Occipital lobe (tissue), 2 donors: Measurements from ENCODE around the gene PTPN6. TPM values are rescaled to one million over a fixed set of nuclear protein-coding genes. Genes with fewer than 3 reads are reported as not detected.

Source experiments
- DNase-seq: peaks from one replicate; lab custom pipeline; 2025; lab: John Stamatoyannopoulos, UW
- total RNA-seq: library from RNA; depleted of rRNA; stranded (reverse); fragments of >200 nt; gene quantifications from one replicate; pipeline ENCODE4 v1.2.3, GENCODE V29; 2014

Gene PTPN6
- total RNA-seq, 1 donor from 2014 or later: 3.1 TPM

- DNase-seq: no peak
Observed at GRCh38 chr12:6968426-6968825, 17.3 kb downstream of the PTPN6 start.

GRCh38 chr12:6970096-6970527 lies 19.0 kb downstream of the PTPN6 start:
- no peak for DNase-seq

GRCh38 chr12:6974180-6974579 lies 23.0 kb downstream of the PTPN6 start:
- no peak for DNase-seq

- no peak for DNase-seq
Observed at GRCh38 chr12:6975297-6976032, 24.3 kb downstream of the PTPN6 start.

GRCh38 chr12:6977653-6978052 lies 26.5 kb downstream of the PTPN6 start:
- DNase-seq: no peak

- no peak for DNase-seq
Observed at GRCh38 chr12:6978188-6978587, 27.0 kb downstream of the PTPN6 start.

- no peak for DNase-seq
Observed at GRCh38 chr12:6978611-6979011, 27.5 kb downstream of the PTPN6 start.

- DNase-seq: no peak
Observed at GRCh38 chr12:6979021-6979420, 27.9 kb downstream of the PTPN6 start.

GRCh38 chr12:6979453-6979852 lies 28.3 kb downstream of the PTPN6 start:
- no peak for DNase-seq

GRCh38 chr12:6980075-6980474 lies 28.9 kb downstream of the PTPN6 start:
- DNase-seq: no peak

- no peak for DNase-seq
Observed at GRCh38 chr12:6980740-6981139, 29.6 kb downstream of the PTPN6 start.

- no peak for DNase-seq
Observed at GRCh38 chr12:6981152-6982052, 30.2 kb downstream of the PTPN6 start.

GRCh38 chr12:6982532-6982931 lies 31.4 kb downstream of the PTPN6 start:
- no peak for DNase-seq

- DNase-seq: no peak
Observed at GRCh38 chr12:6987956-6988553, 36.9 kb downstream of the PTPN6 start.

GRCh38 chr12:6996040-6996441 lies 44.9 kb downstream of the PTPN6 start:
- DNase-seq: no peak

- no peak for DNase-seq
Observed at GRCh38 chr12:6998715-6999451, 47.7 kb downstream of the PTPN6 start.

GRCh38 chr12:7001921-7002591 lies 50.9 kb downstream of the PTPN6 start:
- no peak for DNase-seq

- no peak for DNase-seq
Observed at GRCh38 chr12:7004287-7004803, 53.2 kb downstream of the PTPN6 start.

- no peak for DNase-seq
Observed at GRCh38 chr12:7004840-7005239, 53.7 kb downstream of the PTPN6 start.

- no peak for DNase-seq
Observed at GRCh38 chr12:7005311-7005710, 54.2 kb downstream of the PTPN6 start.

GRCh38 chr12:7006639-7007038 lies 55.5 kb downstream of the PTPN6 start:
- DNase-seq: no peak
